Cerebellar cortex (tissue), 1 donor: ENCODE measurements around the gene SUFU.
A peak's percentile ranks its signal among the peaks of the same experiment; 100 is the strongest.
"Not testable (repeated sequence)": the region's sequence is repeated elsewhere in the genome, so short reads cannot be mapped to it uniquely, and the experiment has no call there.

Experiments
- DNase-seq: peaks from one replicate; pipeline ENCODE4 v3.0.0-alpha.2; 2015; ENCODE audit warnings: low spot score

The SUFU gene

GRCh38 chr10:102514487-102515311, 10.9 kb downstream of the SUFU start:
- DNase-seq: no peak

- DNase-seq: no peak
Measured at GRCh38 chr10:102515724-102516123, 12.0 kb downstream of the SUFU start.

GRCh38 chr10:102517553-102517952, 13.8 kb downstream of the SUFU start:
- no peak for DNase-seq

- no peak for DNase-seq
Measured at GRCh38 chr10:102519246-102519825, 15.6 kb downstream of the SUFU start.

GRCh38 chr10:102522874-102523249, 19.1 kb downstream of the SUFU start:
- no peak for DNase-seq

- no peak for DNase-seq
Measured at GRCh38 chr10:102523250-102524029, 19.7 kb downstream of the SUFU start.

- no peak for DNase-seq
Measured at GRCh38 chr10:102524746-102525145, 21.0 kb downstream of the SUFU start.

GRCh38 chr10:102527546-102527945, 23.8 kb downstream of the SUFU start:
- DNase-seq: no peak

- DNase-seq: no peak
Measured at GRCh38 chr10:102534333-102534732, 30.6 kb downstream of the SUFU start.

GRCh38 chr10:102534966-102535365, 31.2 kb downstream of the SUFU start:
- not testable (repeated sequence) for DNase-seq

GRCh38 chr10:102535481-102536147, 31.8 kb downstream of the SUFU start:
- no peak for DNase-seq

- DNase-seq: no peak
Measured at GRCh38 chr10:102537367-102537766, 33.6 kb downstream of the SUFU start.

GRCh38 chr10:102537948-102538347, 34.2 kb downstream of the SUFU start:
- no peak for DNase-seq

GRCh38 chr10:102538811-102539210, 35.0 kb downstream of the SUFU start:
- no peak for DNase-seq

GRCh38 chr10:102540023-102540422, 36.3 kb downstream of the SUFU start:
- DNase-seq: peak; percentile 49

GRCh38 chr10:102542800-102543418, 39.1 kb downstream of the SUFU start:
- no peak for DNase-seq

GRCh38 chr10:102545265-102545871, 41.6 kb downstream of the SUFU start:
- DNase-seq: no peak

- peak; percentile 64 for DNase-seq
Measured at GRCh38 chr10:102545997-102546396, 42.2 kb downstream of the SUFU start.

GRCh38 chr10:102546606-102547320, 43.0 kb downstream of the SUFU start:
- DNase-seq: peak; percentile 86

- DNase-seq: no peak
Measured at GRCh38 chr10:102549549-102549948, 45.8 kb downstream of the SUFU start.
